Measurements from ENCODE around the gene CALCB.

DNA sequence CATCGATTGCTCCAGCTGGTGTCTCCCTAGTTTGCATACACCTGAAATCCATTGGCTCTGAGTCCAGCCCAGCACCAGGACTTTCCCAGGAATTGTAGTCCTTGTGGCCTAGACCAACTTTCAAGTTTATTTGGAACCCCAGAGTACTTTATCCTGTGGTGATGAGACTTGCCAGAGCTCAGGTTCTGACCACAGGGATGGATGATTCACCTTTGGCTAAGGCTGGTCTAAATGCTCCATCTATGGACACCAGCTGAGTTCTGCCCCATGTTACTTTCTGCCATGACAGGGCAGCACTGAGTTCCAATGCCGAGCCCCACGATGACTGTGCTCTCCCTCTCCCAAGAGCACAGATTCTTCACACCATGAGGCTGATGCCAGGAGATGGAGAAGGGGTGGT, 24.0 kb downstream of the CALCB start:
- TF ChIP-seq POLR2A (IDR thresholded peaks at IDR 0.05): no peak
- TF ChIP-seq, protein P1, sequence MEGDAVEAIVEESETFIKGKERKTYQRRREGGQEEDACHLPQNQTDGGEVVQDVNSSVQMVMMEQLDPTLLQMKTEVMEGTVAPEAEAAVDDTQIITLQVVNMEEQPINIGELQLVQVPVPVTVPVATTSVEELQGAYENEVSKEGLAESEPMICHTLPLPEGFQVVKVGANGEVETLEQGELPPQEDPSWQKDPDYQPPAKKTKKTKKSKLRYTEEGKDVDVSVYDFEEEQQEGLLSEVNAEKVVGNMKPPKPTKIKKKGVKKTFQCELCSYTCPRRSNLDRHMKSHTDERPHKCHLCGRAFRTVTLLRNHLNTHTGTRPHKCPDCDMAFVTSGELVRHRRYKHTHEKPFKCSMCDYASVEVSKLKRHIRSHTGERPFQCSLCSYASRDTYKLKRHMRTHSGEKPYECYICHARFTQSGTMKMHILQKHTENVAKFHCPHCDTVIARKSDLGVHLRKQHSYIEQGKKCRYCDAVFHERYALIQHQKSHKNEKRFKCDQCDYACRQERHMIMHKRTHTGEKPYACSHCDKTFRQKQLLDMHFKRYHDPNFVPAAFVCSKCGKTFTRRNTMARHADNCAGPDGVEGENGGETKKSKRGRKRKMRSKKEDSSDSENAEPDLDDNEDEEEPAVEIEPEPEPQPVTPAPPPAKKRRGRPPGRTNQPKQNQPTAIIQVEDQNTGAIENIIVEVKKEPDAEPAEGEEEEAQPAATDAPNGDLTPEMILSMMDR (IDR thresholded peaks at IDR 0.05): no peak
